ENCODE measurements around the gene LRRC4C.

The LRRC4C gene

DNA sequence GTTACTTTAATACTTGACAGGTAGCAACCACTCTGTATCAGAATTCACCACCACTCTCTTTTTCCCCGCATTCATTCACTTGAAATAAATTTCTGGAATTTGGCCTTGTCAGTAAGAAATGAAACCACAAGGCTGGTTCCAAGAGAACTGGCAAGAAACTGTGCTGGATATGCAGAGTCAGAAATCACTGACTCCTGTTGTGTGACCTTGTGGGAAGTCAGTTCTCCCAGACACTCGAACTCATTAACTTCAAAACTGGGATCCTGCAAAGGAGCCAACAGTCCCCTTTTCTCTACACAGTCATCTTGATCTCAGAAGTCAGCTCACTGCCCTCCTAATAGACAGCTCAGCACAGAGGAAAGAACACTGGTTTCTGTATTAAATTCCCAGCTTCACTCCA lies 142.7 kb downstream of the LRRC4C start:
- FAIRE-seq (no peak), DNase-seq (ENCODE audit: insufficient read length, low spot score) (no peak)
- TF ChIP-seq, protein P1, sequence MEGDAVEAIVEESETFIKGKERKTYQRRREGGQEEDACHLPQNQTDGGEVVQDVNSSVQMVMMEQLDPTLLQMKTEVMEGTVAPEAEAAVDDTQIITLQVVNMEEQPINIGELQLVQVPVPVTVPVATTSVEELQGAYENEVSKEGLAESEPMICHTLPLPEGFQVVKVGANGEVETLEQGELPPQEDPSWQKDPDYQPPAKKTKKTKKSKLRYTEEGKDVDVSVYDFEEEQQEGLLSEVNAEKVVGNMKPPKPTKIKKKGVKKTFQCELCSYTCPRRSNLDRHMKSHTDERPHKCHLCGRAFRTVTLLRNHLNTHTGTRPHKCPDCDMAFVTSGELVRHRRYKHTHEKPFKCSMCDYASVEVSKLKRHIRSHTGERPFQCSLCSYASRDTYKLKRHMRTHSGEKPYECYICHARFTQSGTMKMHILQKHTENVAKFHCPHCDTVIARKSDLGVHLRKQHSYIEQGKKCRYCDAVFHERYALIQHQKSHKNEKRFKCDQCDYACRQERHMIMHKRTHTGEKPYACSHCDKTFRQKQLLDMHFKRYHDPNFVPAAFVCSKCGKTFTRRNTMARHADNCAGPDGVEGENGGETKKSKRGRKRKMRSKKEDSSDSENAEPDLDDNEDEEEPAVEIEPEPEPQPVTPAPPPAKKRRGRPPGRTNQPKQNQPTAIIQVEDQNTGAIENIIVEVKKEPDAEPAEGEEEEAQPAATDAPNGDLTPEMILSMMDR (IDR thresholded peaks at IDR 0.05; ENCODE audit: insufficient read depth, missing control alignments), result no peak

- FAIRE-seq (no peak), DNase-seq (ENCODE audit: insufficient read length, low spot score) (no peak)
- TF ChIP-seq, protein P1 (IDR thresholded peaks at IDR 0.05; ENCODE audit: insufficient read depth, missing control alignments), result no peak
These were observed 146.2 kb downstream of the LRRC4C start for GRCh38 chr11:41313226-41313625.

DNA sequence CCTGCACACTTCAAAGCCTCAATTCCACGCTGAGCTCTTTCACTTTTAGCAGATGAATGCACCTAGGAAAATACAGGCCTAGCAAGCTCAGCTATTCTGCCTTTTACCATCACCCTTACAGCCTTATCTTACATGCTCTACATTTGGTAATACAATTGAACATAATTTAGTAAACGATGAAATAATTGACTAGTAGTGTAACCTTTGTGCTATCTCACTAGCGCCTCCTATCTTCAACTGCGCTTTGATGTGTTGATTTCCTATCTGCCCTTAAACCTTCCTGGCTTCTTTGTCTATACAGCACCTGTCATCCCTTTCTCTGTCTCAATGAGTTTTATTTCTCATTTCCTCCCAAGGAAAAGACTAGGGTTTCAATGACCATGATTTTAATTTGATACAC lies 149.7 kb downstream of the LRRC4C start:
- FAIRE-seq (no peak), DNase-seq (ENCODE audit: insufficient read length, low spot score) (no peak)
- TF ChIP-seq, protein P1 (IDR thresholded peaks at IDR 0.05; ENCODE audit: insufficient read depth, missing control alignments), result no peak

GRCh38 chr11:41309111-41309522 lies 150.3 kb downstream of the LRRC4C start:
- TF ChIP-seq, protein P1 (IDR thresholded peaks at IDR 0.05; ENCODE audit: insufficient read depth, missing control alignments), result no peak
- DNase-seq (ENCODE audit: insufficient read length, low spot score) (no peak), FAIRE-seq (no peak)

GRCh38 chr11:41308286-41308685 lies 151.2 kb downstream of the LRRC4C start:
- DNase-seq (ENCODE audit: insufficient read length, low spot score) (no peak), FAIRE-seq (no peak)
- TF ChIP-seq, protein P1 (IDR thresholded peaks at IDR 0.05; ENCODE audit: insufficient read depth, missing control alignments), result no peak

GRCh38 chr11:41307296-41308080 lies 152.0 kb downstream of the LRRC4C start:
- no peak for DNase-seq (ENCODE audit: insufficient read length, low spot score)
- TF ChIP-seq, protein P1 (IDR thresholded peaks at IDR 0.05; ENCODE audit: insufficient read depth, missing control alignments), result no peak
- FAIRE-seq, result no peak

DNA sequence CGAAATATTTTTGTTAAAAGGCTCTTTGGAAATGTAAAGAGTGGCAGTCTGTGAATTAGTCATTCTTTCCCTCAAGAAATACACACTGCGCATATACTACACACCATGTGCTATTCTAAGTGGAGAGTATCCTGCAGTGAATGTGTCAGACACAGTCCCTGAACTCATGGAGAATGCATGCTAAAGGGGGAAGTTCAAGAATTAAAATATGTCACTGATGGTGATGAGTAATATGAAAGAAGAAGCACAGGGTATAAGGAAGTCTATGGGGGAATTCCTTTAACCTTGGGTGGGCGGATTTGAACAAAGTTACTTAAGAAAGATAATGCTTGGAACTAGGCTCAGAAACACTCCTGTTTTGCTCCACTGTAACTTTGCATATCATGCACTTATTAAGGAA lies 153.0 kb downstream of the LRRC4C start:
- FAIRE-seq (no peak), DNase-seq (ENCODE audit: insufficient read length, low spot score) (no peak)
- TF ChIP-seq, protein P1 (IDR thresholded peaks at IDR 0.05; ENCODE audit: insufficient read depth, missing control alignments), result no peak

Data from D721Med (cell line).